Stimulated activated CD8-positive, alpha-beta memory T cell treated with anti-CD3 and anti-CD28 coated beads, Interleukin-2, amount 100 ng/mL, for 48 hours (primary cell): ENCODE results near the gene TPH2.

Source experiments
- DNase-seq, 2 donors: peaks; one replicate each; pipeline ENCODE4 v3.0.0-alpha.2; 2020; ENCODE audit warnings: low read depth in 2 of 2

Gene TPH2

GRCh38 chr12:71958993-71959578 is 20.4 kb downstream of the TPH2 start:
- no peak for DNase-seq

GRCh38 chr12:71967211-71967610 is 28.6 kb downstream of the TPH2 start:
- no peak for DNase-seq

GRCh38 chr12:71969330-71969729 is 30.7 kb downstream of the TPH2 start:
- DNase-seq: no peak

- no peak for DNase-seq
Measured at GRCh38 chr12:71970031-71970430, 31.4 kb downstream of the TPH2 start.

GRCh38 chr12:71972441-71973074 is 33.9 kb downstream of the TPH2 start:
- DNase-seq: no peak

GRCh38 chr12:71973687-71974086 is 35.0 kb downstream of the TPH2 start:
- no peak for DNase-seq

GRCh38 chr12:71980538-71980937 is 41.9 kb downstream of the TPH2 start:
- DNase-seq: no peak

GRCh38 chr12:71981149-71981548 is 42.5 kb downstream of the TPH2 start:
- no peak for DNase-seq

- DNase-seq: no peak
Measured at GRCh38 chr12:71994715-71995114, 56.1 kb downstream of the TPH2 start.

GRCh38 chr12:71999795-72000194 is 61.1 kb downstream of the TPH2 start:
- no peak for DNase-seq

GRCh38 chr12:72000969-72001648 is 62.5 kb downstream of the TPH2 start:
- DNase-seq: no peak

- DNase-seq: no peak
Measured at GRCh38 chr12:72006766-72007165, 68.1 kb downstream of the TPH2 start.

GRCh38 chr12:72010356-72010755 is 71.7 kb downstream of the TPH2 start:
- DNase-seq: no peak

GRCh38 chr12:72011374-72011773 is 72.7 kb downstream of the TPH2 start:
- DNase-seq: no peak

GRCh38 chr12:72012874-72013273 is 74.2 kb downstream of the TPH2 start:
- DNase-seq: no peak

- no peak for DNase-seq
Measured at GRCh38 chr12:72015895-72016294, 77.2 kb downstream of the TPH2 start.

- peak; percentile 8 to 22 for DNase-seq
Measured at GRCh38 chr12:72017054-72017651, 78.5 kb downstream of the TPH2 start.

GRCh38 chr12:72018036-72018435 is 79.4 kb downstream of the TPH2 start:
- no peak for DNase-seq

GRCh38 chr12:72024613-72025012 is 86.0 kb downstream of the TPH2 start:
- no peak for DNase-seq

- DNase-seq: no peak
Measured at GRCh38 chr12:72025524-72025923, 86.9 kb downstream of the TPH2 start.

- no peak for DNase-seq
Measured at GRCh38 chr12:72028966-72029365, 90.3 kb downstream of the TPH2 start.

- no peak for DNase-seq
Measured at GRCh38 chr12:72030277-72030676, 91.6 kb downstream of the TPH2 start.

- no peak for DNase-seq
Measured at GRCh38 chr12:72031066-72031465, 92.4 kb downstream of the TPH2 start.
